Neural cell (in vitro differentiated cells): ENCODE data around the gene LIME1. TPM values are rescaled to one million over a fixed set of nuclear protein-coding genes. Genes with fewer than 3 reads are reported as not detected.

Experiments used
- H2AFZ ChIP-seq: fragments of 200-600, 300-800 bp; sonication (generic), shearing (Covaris generic); 2 replicates; pipeline ENCODE4 v1.6.0; 2014; ENCODE audit warnings: low read depth, mild to moderate bottlenecking, antibody characterized with exemption, low read length, moderate library complexity
- H3F3A ChIP-seq: fragments of 200-600 bp; shearing (Covaris generic); 2 replicates; pipeline ENCODE4 v1.6.1; 2016; ENCODE audit warnings: mild to moderate bottlenecking, moderate library complexity, mixed read lengths, antibody characterized with exemption, low read length; ENCODE audit not compliant: insufficient read depth, poor library complexity, severe bottlenecking
- H3K27ac ChIP-seq: fragments of 200-600, 300-800 bp; sonication (generic), shearing (Covaris generic); 2 replicates; pipeline ENCODE4 v1.5.1; 2014; ENCODE audit warnings: mild to moderate bottlenecking, low read length, moderate library complexity
- H3K27me3 ChIP-seq: fragments of 300-800, 200-600 bp; sonication (generic), shearing (Covaris generic); 2 replicates; pipeline ENCODE4 v1.6.0; 2014; ENCODE audit warnings: mild to moderate bottlenecking, low read depth, low read length, moderate library complexity; ENCODE audit not compliant: insufficient read depth
- H3K36me3 ChIP-seq: fragments of 300-800, 200-600 bp; sonication (generic), shearing (Covaris generic); 2 replicates; pipeline ENCODE4 v1.5.1; 2014; ENCODE audit warnings: mild to moderate bottlenecking, antibody characterized with exemption, low read length, moderate library complexity; ENCODE audit not compliant: insufficient read depth
- H3K4me2 ChIP-seq: fragments of 300-800, 200-600 bp; sonication (generic), shearing (Covaris generic); 2 replicates; pipeline ENCODE4 v1.6.0; 2014; ENCODE audit warnings: mild to moderate bottlenecking, low read length
- H3K4me3 ChIP-seq: fragments of 300-800, 200-600 bp; sonication (generic), shearing (Covaris generic); 2 replicates; pipeline ENCODE4 v1.5.1; 2014; ENCODE audit warnings: mild to moderate bottlenecking, low read length, moderate library complexity
- H3K79me2 ChIP-seq: fragments of 200-600 bp; shearing (Covaris generic); replicated peaks from 2 replicates; pipeline ENCODE4 v1.6.0; 2014; ENCODE audit warnings: mild to moderate bottlenecking, low read length, moderate library complexity; ENCODE audit not compliant: insufficient read depth
- H3K9ac ChIP-seq: fragments of 300-800, 200-600 bp; sonication (generic), shearing (Covaris generic); 2 replicates; pipeline ENCODE4 v1.6.1; 2016; ENCODE audit warnings: mild to moderate bottlenecking, low read length, mixed read lengths
- H3K9me2 ChIP-seq: fragments of 200-600 bp; shearing (Covaris generic); 2 replicates; pipeline ENCODE4 v1.6.1; 2016; ENCODE audit warnings: mild to moderate bottlenecking, low read length, mixed read lengths; ENCODE audit not compliant: insufficient read depth
- H3K9me3 ChIP-seq: fragments of 200-600, 300-800 bp; sonication (generic), shearing (Covaris generic); 2 replicates; pipeline ENCODE4 v1.6.1; 2016; ENCODE audit warnings: mild to moderate bottlenecking, mixed run types, low read length, moderate library complexity, mixed read lengths
- H4K20me1 ChIP-seq: fragments of 200-600 bp; shearing (Covaris generic); 2 replicates; pipeline ENCODE4 v1.6.1; 2016; ENCODE audit warnings: mild to moderate bottlenecking, mixed run types; ENCODE audit not compliant: insufficient read depth
- CTCF ChIP-seq: fragments of 450-650 bp; IDR thresholded peaks from 2 replicates; pipeline ENCODE4 v1.5.1; 2014; ENCODE audit warnings: antibody characterized with exemption, mild to moderate bottlenecking, moderate library complexity; ENCODE audit not compliant: poor library complexity, severe bottlenecking
- EP300 ChIP-seq: fragments of 450-650 bp; conservative IDR thresholded peaks from 2 replicates; pipeline ENCODE4 v1.6.1; 2014; ENCODE audit warnings: antibody characterized with exemption, mild to moderate bottlenecking, moderate library complexity; ENCODE audit not compliant: poor library complexity, severe bottlenecking
- EZH2 ChIP-seq: fragments of 200-600, 300-800 bp; shearing (Covaris generic), sonication (generic); IDR thresholded peaks from 2 replicates; pipeline ENCODE4 v1.6.1; 2014; ENCODE audit warnings: antibody characterized with exemption, low read length, borderline replicate concordance, mild to moderate bottlenecking; ENCODE audit not compliant: insufficient read depth, poor library complexity, severe bottlenecking
- MXI1 ChIP-seq: fragments of 450-650 bp; conservative IDR thresholded peaks from 2 replicates; pipeline ENCODE4 v1.6.1; 2014; ENCODE audit warnings: antibody characterized with exemption, mild to moderate bottlenecking; ENCODE audit not compliant: poor library complexity, severe bottlenecking
- POLR2AphosphoS5 ChIP-seq: IDR thresholded peaks from 2 replicates; pipeline ENCODE4 v1.6.1; 2012
- RAD21 ChIP-seq: fragments of 450-650 bp; conservative IDR thresholded peaks from 2 replicates; pipeline ENCODE4 v1.6.1; 2014; ENCODE audit warnings: antibody characterized with exemption, mild to moderate bottlenecking, moderate library complexity
- REST ChIP-seq: IDR thresholded peaks from 2 replicates; pipeline ENCODE4 v1.6.1; 2012; ENCODE audit warnings: borderline replicate concordance
- SMC3 ChIP-seq: fragments of 450-650 bp; conservative IDR thresholded peaks from 2 replicates; pipeline ENCODE4 v1.6.1; 2014; ENCODE audit warnings: antibody characterized with exemption, mild to moderate bottlenecking, moderate library complexity; ENCODE audit not compliant: poor library complexity
- TAF1 ChIP-seq: IDR thresholded peaks from 2 replicates; pipeline ENCODE4 v1.6.1; 2012; ENCODE audit warnings: low read depth
- polyA plus RNA-seq: library from polyadenylated mRNA; depleted of rRNA; stranded (reverse); fragments of >200 nt; gene quantifications from 2 replicates; pipeline ENCODE4 v1.2.3, GENCODE V29; 2014

Gene LIME1
- polyA plus RNA-seq, 1 donor from 2014 or later = 65.2 TPM

GRCh38 chr20:63747622-63748069 is 11.2 kb downstream of the LIME1 start:
- no peaks in the 10 kb centered on the region for H3K27me3 ChIP-seq
- TF ChIP-seq POLR2AphosphoS5 (no peak), REST (no peak), EZH2 (no peak)

GRCh38 chr20:63748070-63748933 is 11.8 kb downstream of the LIME1 start:
- Histone ChIP-seq H3K4me2 (no peak overlapping the region), H4K20me1 (no peaks in the 10 kb centered on the region), H3F3A (no peaks in the 10 kb centered on the region), H3K9me3 (no peaks in the 10 kb centered on the region), H3K36me3 (no peaks in the 10 kb centered on the region), H3K27me3 (no peaks in the 10 kb centered on the region), H3K27ac (no peak overlapping the region), H3K9me2 (no peaks in the 10 kb centered on the region), H3K4me3 (no peak overlapping the region), H3K9ac (no peak overlapping the region), H2AFZ (no peak overlapping the region), H3K79me2 (no peaks in the 10 kb centered on the region)
- TF ChIP-seq EZH2 (no peak), EP300 (no peak), SMC3 (no peak)

More at GRCh38 chr20:63747622-63748069, 11.2 kb downstream of the LIME1 start:
- H3F3A ChIP-seq = no peaks in the 10 kb centered on the region
- no peak overlapping the region for H3K4me2 ChIP-seq
- no peaks in the 10 kb centered on the region for H3K79me2 ChIP-seq
- H3K4me3 ChIP-seq = no peak overlapping the region
- no peaks in the 10 kb centered on the region for H3K9me2 ChIP-seq
- H3K27ac ChIP-seq = no peak overlapping the region
- no peaks in the 10 kb centered on the region for H4K20me1 ChIP-seq
- H3K9ac ChIP-seq = no peak overlapping the region
- no peak overlapping the region for H2AFZ ChIP-seq
- no peaks in the 10 kb centered on the region for H3K36me3 ChIP-seq
- H3K9me3 ChIP-seq = no peaks in the 10 kb centered on the region

- Histone ChIP-seq H3K4me2 (no peak overlapping the region), H3F3A (no peaks in the 10 kb centered on the region), H3K79me2 (no peaks in the 10 kb centered on the region), H3K9me3 (no peaks in the 10 kb centered on the region), H3K9ac (no peak overlapping the region), H3K36me3 (no peaks in the 10 kb centered on the region), H2AFZ (no peak overlapping the region), H3K9me2 (no peaks in the 10 kb centered on the region), H3K4me3 (no peak overlapping the region), H4K20me1 (no peaks in the 10 kb centered on the region), H3K27me3 (no peaks in the 10 kb centered on the region), H3K27ac (no peak overlapping the region)
- TF ChIP-seq EP300 = no peak
- no peak for TF ChIP-seq EZH2
- TF ChIP-seq RAD21 = no peak
- no peak for TF ChIP-seq POLR2AphosphoS5
- no peak for TF ChIP-seq TAF1
- TF ChIP-seq MXI1 = no peak
- no peak for TF ChIP-seq CTCF
- no peak for TF ChIP-seq REST
- no peak for TF ChIP-seq SMC3
These were observed 12.4 kb downstream of the LIME1 start for GRCh38 chr20:63748934-63749270.
